Stimulated activated CD8-positive, alpha-beta memory T cell treated with anti-CD3 and anti-CD28 coated beads, Interleukin-12 subunit alpha, Interleukin-12 subunit beta, amount 100 ng/mL, for 24 hours (primary cell): Measurements from ENCODE around the gene ARHGAP21.

Experiments
- DNase-seq: peaks from one replicate; pipeline ENCODE4 v3.0.0-alpha.2; 2020; ENCODE audit errors: extremely low read depth

ARHGAP21 gene

DNA sequence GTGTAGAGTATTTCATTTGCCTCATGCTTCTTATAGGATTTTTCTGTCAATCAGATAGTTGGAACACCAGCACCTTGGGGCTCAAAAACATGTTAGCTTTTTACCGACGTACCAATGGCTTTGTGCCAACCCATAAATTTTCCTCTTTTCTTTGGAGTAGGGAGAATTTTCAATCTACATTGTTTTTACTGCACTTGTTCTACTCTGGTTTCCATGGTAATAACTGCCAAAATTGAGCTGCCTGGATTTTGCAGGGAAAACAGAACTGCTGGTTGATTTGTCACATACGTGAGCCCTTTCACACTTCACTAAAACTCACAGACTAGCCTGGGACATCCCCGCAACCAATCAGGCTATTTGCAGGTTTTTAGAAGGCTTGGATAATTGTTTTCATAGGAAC lies 189.7 kb downstream of the ARHGAP21 start:
- DNase-seq: no peak
